ENCODE results near the gene SLC38A10.
A peak's percentile ranks its signal among the peaks of the same experiment; 100 is the strongest.

GRCh38 chr17:81329927-81330883 lies 35.1 kb upstream of the SLC38A10 start:
- TF ChIP-seq POLR2A (IDR thresholded peaks at IDR 0.05) (peak in 1 of 4 donors; percentile 55), EP300 (IDR thresholded peaks at IDR 0.05) (no peak), POLR2AphosphoS5 (IDR thresholded peaks at IDR 0.05) (no peak)
- TF ChIP-seq, protein P1, sequence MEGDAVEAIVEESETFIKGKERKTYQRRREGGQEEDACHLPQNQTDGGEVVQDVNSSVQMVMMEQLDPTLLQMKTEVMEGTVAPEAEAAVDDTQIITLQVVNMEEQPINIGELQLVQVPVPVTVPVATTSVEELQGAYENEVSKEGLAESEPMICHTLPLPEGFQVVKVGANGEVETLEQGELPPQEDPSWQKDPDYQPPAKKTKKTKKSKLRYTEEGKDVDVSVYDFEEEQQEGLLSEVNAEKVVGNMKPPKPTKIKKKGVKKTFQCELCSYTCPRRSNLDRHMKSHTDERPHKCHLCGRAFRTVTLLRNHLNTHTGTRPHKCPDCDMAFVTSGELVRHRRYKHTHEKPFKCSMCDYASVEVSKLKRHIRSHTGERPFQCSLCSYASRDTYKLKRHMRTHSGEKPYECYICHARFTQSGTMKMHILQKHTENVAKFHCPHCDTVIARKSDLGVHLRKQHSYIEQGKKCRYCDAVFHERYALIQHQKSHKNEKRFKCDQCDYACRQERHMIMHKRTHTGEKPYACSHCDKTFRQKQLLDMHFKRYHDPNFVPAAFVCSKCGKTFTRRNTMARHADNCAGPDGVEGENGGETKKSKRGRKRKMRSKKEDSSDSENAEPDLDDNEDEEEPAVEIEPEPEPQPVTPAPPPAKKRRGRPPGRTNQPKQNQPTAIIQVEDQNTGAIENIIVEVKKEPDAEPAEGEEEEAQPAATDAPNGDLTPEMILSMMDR (IDR thresholded peaks at IDR 0.05), result no peak
